ENCODE measurements around the gene POP7.

DNA sequence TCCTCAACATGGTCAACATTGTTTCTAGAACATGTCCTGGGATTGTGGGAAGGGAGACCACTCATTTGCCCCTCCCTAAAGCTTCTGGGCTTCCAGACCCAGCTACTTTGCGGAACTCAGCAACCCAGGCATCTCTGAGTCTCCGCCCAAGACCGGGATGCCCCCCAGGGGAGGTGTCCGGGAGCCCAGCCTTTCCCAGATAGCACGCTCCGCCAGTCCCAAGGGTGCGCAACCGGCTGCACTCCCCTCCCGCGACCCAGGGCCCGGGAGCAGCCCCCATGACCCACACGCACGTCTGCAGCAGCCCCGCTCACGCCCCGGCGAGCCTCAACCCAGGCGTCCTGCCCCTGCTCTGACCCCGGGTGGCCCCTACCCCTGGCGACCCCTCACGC, 14.4 kb downstream of the POP7 start, which contains the start of gene EPO:
- TF ChIP-seq, protein P1, sequence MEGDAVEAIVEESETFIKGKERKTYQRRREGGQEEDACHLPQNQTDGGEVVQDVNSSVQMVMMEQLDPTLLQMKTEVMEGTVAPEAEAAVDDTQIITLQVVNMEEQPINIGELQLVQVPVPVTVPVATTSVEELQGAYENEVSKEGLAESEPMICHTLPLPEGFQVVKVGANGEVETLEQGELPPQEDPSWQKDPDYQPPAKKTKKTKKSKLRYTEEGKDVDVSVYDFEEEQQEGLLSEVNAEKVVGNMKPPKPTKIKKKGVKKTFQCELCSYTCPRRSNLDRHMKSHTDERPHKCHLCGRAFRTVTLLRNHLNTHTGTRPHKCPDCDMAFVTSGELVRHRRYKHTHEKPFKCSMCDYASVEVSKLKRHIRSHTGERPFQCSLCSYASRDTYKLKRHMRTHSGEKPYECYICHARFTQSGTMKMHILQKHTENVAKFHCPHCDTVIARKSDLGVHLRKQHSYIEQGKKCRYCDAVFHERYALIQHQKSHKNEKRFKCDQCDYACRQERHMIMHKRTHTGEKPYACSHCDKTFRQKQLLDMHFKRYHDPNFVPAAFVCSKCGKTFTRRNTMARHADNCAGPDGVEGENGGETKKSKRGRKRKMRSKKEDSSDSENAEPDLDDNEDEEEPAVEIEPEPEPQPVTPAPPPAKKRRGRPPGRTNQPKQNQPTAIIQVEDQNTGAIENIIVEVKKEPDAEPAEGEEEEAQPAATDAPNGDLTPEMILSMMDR (IDR thresholded peaks at IDR 0.05): no peak
- no peak for TF ChIP-seq POLR2A (IDR thresholded peaks at IDR 0.05)

All from thyroid gland (tissue), 4 donors.